CD4-positive, alpha-beta T cell (primary cell): ENCODE data around the gene ATP2A3. TPM values are rescaled to one million over a fixed set of nuclear protein-coding genes. Genes with fewer than 3 reads are reported as not detected.
"Not testable (repeated sequence)": the region's sequence is repeated elsewhere in the genome, so short reads cannot be mapped to it uniquely, and the experiment has no call there.

Experiments
- ATAC-seq: fragments of 200-7000 bp; cut with Tn5 transposase; one replicate; pipeline ENCODE4 v1.10.0; 2022; ENCODE audit warnings: mild to moderate bottlenecking; ENCODE audit not compliant: poor library complexity
- CTCF ChIA-PET: fragments of 350-600 bp; sonication (Branson Sonifier 250); formaldehyde crosslinking; loops from one replicate; lab custom pipeline; 2021; ENCODE audit warnings: antibody characterized with exemption, inconsistent platforms; lab: Charles Lee
- POLR2A ChIA-PET: fragments of 350-600 bp; sonication (Branson Sonifier 250); formaldehyde crosslinking; loops from one replicate; lab custom pipeline; 2021; ENCODE audit warnings: antibody characterized with exemption, inconsistent platforms; lab: Charles Lee
- DNase-seq, 14 experiments: peaks; one replicate each; pipeline ENCODE4 v3.0.0-alpha.2; 2013 to 2020; ENCODE audit warnings: mixed read lengths in 2 of 14
- H3K27ac ChIP-seq, 2 donors: one replicate each; pipeline versions ENCODE4 v1.5.1 to v1.7.0; 2013; ENCODE audit warnings: low read length in 2 of 2, low read depth in 1 of 2, mild to moderate bottlenecking in 1 of 2
- H3K27me3 ChIP-seq, 2 experiments: 1 replicate in 1 of 2; 2 replicates in 1 of 2; pipeline versions ENCODE4 v1.6.1 to v1.7.0; 2013; ENCODE audit warnings: low read length in 2 of 2, control low read depth in 1 of 2, mild to moderate bottlenecking in 1 of 2, moderate library complexity in 1 of 2; ENCODE audit not compliant: insufficient read depth in 2 of 2, control insufficient read depth in 1 of 2
- H3K36me3 ChIP-seq: one replicate; pipeline ENCODE4 v1.6.1; 2013; ENCODE audit warnings: low read length, control low read depth; ENCODE audit not compliant: insufficient read depth
- H3K4me1 ChIP-seq: one replicate; pipeline ENCODE4 v1.6.1; 2013; ENCODE audit warnings: low read length, control low read depth; ENCODE audit not compliant: insufficient read depth
- H3K4me3 ChIP-seq: one replicate; pipeline ENCODE4 v1.5.1; 2013; ENCODE audit warnings: mild to moderate bottlenecking, low read length, moderate library complexity
- H3K9me3 ChIP-seq, 2 experiments: 1 replicate in 1 of 2; 2 replicates in 1 of 2; pipeline versions ENCODE4 v1.6.1 to v1.7.0; 2013; ENCODE audit warnings: low read length in 2 of 2, mild to moderate bottlenecking in 2 of 2, control low read depth in 1 of 2, moderate library complexity in 1 of 2; ENCODE audit not compliant: control insufficient read depth in 1 of 2, insufficient read depth in 1 of 2
- H3K27ac Mint-ChIP-seq: one replicate; pipeline ENCODE4 v1.8.0; 2020; ENCODE audit warnings: mixed read lengths
- H3K27me3 Mint-ChIP-seq: one replicate; pipeline ENCODE4 v1.8.0; 2021; ENCODE audit warnings: mixed read lengths
- H3K36me3 Mint-ChIP-seq: one replicate; pipeline ENCODE4 v1.8.0; 2021; ENCODE audit warnings: low read depth, mixed read lengths
- H3K4me1 Mint-ChIP-seq: one replicate; pipeline ENCODE4 v1.8.0; 2021; ENCODE audit warnings: low read depth, mixed read lengths
- H3K4me3 Mint-ChIP-seq: one replicate; pipeline ENCODE4 v1.8.0; 2020; ENCODE audit warnings: mild to moderate bottlenecking, mixed read lengths
- H3K9me3 Mint-ChIP-seq: one replicate; pipeline ENCODE4 v1.8.0; 2020; ENCODE audit warnings: mixed read lengths
- CTCF ChIP-seq: fragments of 200-600 bp; IDR thresholded peaks from one replicate; pipeline ENCODE4 v1.8.0; 2022; ENCODE audit warnings: antibody characterized with exemption, mild to moderate bottlenecking
- intact Hi-C, 2 experiments: fragments of 100-400 bp; cut with DNase I in 1 of 2; cut with micrococcal nuclease in 1 of 2; formaldehyde crosslinking; loops; one replicate each; pipeline versions ENCODE4 v1.15.1 to v1.9.0; 2023 to 2025; cut with DNase I, micrococcal nuclease
- total RNA-seq, 174 experiments: library from RNA in 2 of 174; stranded (reverse) in 2 of 174; gene quantifications; one replicate each; pipeline ENCODE4 v1.2.3 and lab custom pipeline; 2021 to 2026

Gene ATP2A3
- total RNA-seq, 2 experiments from 2014 or later: 197 to 199 TPM

DNA sequence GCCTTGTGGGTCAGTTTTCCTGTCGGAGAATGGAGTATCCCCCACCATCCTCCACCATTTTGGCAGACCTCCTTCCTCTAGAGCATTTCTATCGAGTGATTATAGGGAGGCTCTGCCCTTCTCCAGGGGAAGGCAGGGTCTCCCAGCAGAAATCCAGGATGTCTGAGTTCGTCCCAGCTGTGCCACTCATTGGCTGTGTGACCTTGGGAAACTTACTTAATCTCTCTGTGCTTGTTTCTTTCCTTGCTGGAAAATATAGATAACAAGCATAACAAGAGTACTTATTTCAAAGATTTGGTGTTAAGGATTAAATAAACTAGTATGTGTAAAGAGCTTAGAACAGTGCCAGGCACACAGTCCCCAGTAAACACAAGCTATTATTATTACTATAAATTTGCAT is 14.8 kb downstream of the ATP2A3 start:
- Mint-ChIP-seq H3K36me3 (peaks cover 59% of the 10 kb centered on the region), H3K27ac (peak overlapping the region; percentile 30), H3K4me1 (no peaks in the 10 kb centered on the region), H3K4me3 (no peak overlapping the region), H3K9me3 (no peaks in the 10 kb centered on the region), H3K27me3 (no peaks in the 10 kb centered on the region)
- no peak for DNase-seq
- H3K27ac ChIP-seq: no peak overlapping the region
- ChIA-PET POLR2A (interaction anchor here (3.3 kb wide), 1 partner anchor 15 kb away, joined by 16 read pairs; the partner anchor contains the start of gene ATP2A3), CTCF (no interaction called here)
- H3K9me3 ChIP-seq: peaks cover 0 to 9% of the 10 kb centered on the region in 2 experiments
- TF ChIP-seq CTCF: no peak
- intact Hi-C loops: no loop called here
- peaks cover 88% of the 10 kb centered on the region for H3K36me3 ChIP-seq
- no peak for ATAC-seq
- H3K4me3 ChIP-seq: no peak overlapping the region
- H3K4me1 ChIP-seq: no peaks in the 10 kb centered on the region
- no peaks in the 10 kb centered on the region for H3K27me3 ChIP-seq

DNA sequence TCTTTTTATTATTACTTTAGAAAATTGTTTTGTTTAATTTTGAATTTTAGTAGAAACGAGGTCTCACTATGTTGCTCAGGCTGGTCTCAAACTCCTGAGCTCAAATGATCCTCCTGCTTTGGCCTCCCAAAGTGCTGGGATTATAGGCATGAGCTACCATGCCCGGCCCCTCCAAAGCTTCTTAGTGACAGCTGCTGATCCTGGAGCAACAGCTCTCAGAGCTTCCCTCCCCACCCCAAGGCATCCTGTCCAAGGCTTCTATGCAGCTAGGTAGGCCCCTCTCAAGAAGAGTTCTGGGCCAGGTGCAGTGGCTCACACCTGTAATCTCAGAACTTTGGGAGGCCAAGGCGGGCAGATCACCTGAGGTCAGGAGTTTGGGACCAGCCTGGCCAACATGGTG is 15.7 kb downstream of the ATP2A3 start:
- Mint-ChIP-seq H3K27ac (peak overlapping the region; percentile 16), H3K36me3 (peaks cover 68% of the 10 kb centered on the region)
- H3K4me3 ChIP-seq, ATAC-seq, H3K4me1 ChIP-seq, H3K4me3 Mint-ChIP-seq, H3K27ac ChIP-seq, H3K9me3 Mint-ChIP-seq, intact Hi-C loops, H3K27me3 Mint-ChIP-seq, H3K27me3 ChIP-seq, DNase-seq, H3K9me3 ChIP-seq, H3K4me1 Mint-ChIP-seq: not testable (repeated sequence)
- H3K36me3 ChIP-seq: peaks cover 91% of the 10 kb centered on the region
- CTCF ChIA-PET: interaction anchor here (1.1 kb wide), 1 partner anchor 34 kb away, joined by 3 read pairs; no protein-coding TSS in a partner anchor
- POLR2A ChIA-PET: interaction anchor here (3.3 kb wide), 1 partner anchor 16 kb away, joined by 16 read pairs; the partner anchor contains the start of gene ATP2A3

DNA sequence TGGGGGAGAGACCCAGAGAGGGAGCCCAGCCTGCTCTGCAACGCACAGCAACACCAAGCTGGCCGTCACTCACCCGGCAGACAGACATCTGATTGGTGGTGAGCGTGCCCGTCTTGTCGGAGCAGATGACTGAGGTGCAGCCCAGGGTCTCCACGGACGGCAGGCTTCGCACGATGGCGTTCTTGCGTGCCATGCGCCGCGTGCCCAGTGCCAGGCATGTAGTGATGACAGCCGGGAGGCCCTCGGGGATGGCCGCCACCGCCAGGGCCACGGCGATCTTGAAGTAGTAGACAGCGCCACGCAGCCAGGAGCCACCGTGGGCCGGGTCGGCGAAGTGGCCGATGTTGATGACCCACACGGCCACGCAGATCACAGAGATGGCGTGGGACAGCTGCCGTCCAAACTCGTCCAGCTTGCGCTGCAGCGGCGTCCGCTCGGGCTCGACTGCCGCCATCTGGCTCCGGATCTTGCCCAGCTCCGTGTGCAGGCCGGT is 16.9 kb downstream of the ATP2A3 start:
- Mint-ChIP-seq H3K4me3 (no peak overlapping the region), H3K27me3 (no peaks in the 10 kb centered on the region), H3K36me3 (peaks cover 75% of the 10 kb centered on the region), H3K9me3 (no peaks in the 10 kb centered on the region), H3K4me1 (no peaks in the 10 kb centered on the region), H3K27ac (no peak overlapping the region)
- ATAC-seq (no peak), DNase-seq (no peak)
- Histone ChIP-seq H3K9me3 (peaks cover 0 to 9% of the 10 kb centered on the region in 2 experiments), H3K4me3 (no peak overlapping the region), H3K27ac (no peak overlapping the region), H3K36me3 (peaks cover 93% of the 10 kb centered on the region), H3K27me3 (no peaks in the 10 kb centered on the region), H3K4me1 (no peaks in the 10 kb centered on the region)
- ChIA-PET POLR2A (interaction anchor here (3.3 kb wide), 1 partner anchor 17 kb away, joined by 16 read pairs; the partner anchor contains the start of gene ATP2A3), CTCF (interaction anchor here (1.1 kb wide), 1 partner anchor 33 kb away, joined by 3 read pairs; no protein-coding TSS in a partner anchor)
- TF ChIP-seq CTCF: no peak
- intact Hi-C loops: no loop called here
